GM19035 (cell line): ENCODE data around the gene ZNF607.
"Not testable (repeated sequence)": the region's sequence is repeated elsewhere in the genome, so short reads cannot be mapped to it uniquely, and the experiment has no call there.

ENCODE experiments used
- ATAC-seq: cut with Tn5 transposase; IDR thresholded peaks from one replicate; pipeline ENCODE4 v1.9.1; 2021; ENCODE audit not compliant: unreplicated experiment

The ZNF607 gene

GRCh38 chr19:37719111-37719926 lies at the start of gene ZNF607:
Gene ZNF607, minus strand, starts transcription at chr19:37719761. Its CDS starts 8,143 bp downstream, at chr19:37711618.
- ATAC-seq, result peak; percentile 87

GRCh38 chr19:37763488-37763887 lies 43.9 kb upstream of the ZNF607 start:
- no peak for ATAC-seq

GRCh38 chr19:37757683-37758082 lies 38.1 kb upstream of the ZNF607 start:
- ATAC-seq, result not testable (repeated sequence)

- ATAC-seq, result no peak
These were observed 18.8 kb upstream of the ZNF607 start for GRCh38 chr19:37738371-37738770.

- ATAC-seq, result no peak
These were observed 5.6 kb upstream of the ZNF607 start for GRCh38 chr19:37725181-37725580.

- ATAC-seq, result no peak
These were observed 335 bp upstream of the ZNF607 start for GRCh38 chr19:37719927-37720265.

- ATAC-seq, result no peak
These were observed 1.3 kb downstream of the ZNF607 start for GRCh38 chr19:37718304-37718703.

GRCh38 chr19:37716140-37716539 lies 3.4 kb downstream of the ZNF607 start:
- ATAC-seq, result no peak

GRCh38 chr19:37706052-37706605 lies 13.4 kb downstream of the ZNF607 start:
- no peak for ATAC-seq

GRCh38 chr19:37699057-37699456 lies 20.5 kb downstream of the ZNF607 start:
- ATAC-seq, result no peak

GRCh38 chr19:37698216-37698615 lies 21.3 kb downstream of the ZNF607 start:
- ATAC-seq, result no peak

GRCh38 chr19:37695144-37695899 lies 24.2 kb downstream of the ZNF607 start:
- ATAC-seq, result no peak

- no peak for ATAC-seq
These were observed 26.5 kb downstream of the ZNF607 start for GRCh38 chr19:37692956-37693620.

- ATAC-seq, result no peak
These were observed 27.6 kb downstream of the ZNF607 start for GRCh38 chr19:37691881-37692504.

- ATAC-seq, result no peak
These were observed 36.0 kb downstream of the ZNF607 start for GRCh38 chr19:37683520-37683919.

GRCh38 chr19:37669450-37669914 lies 50.1 kb downstream of the ZNF607 start:
- ATAC-seq, result no peak

- not testable (repeated sequence) for ATAC-seq
These were observed 62.4 kb downstream of the ZNF607 start for GRCh38 chr19:37657157-37657556.

- ATAC-seq, result peak; percentile 51
These were observed 63.7 kb downstream of the ZNF607 start for GRCh38 chr19:37655689-37656371.

- peak; percentile 62 for ATAC-seq
These were observed 64.3 kb downstream of the ZNF607 start, which contains the start of gene ZFP30 for GRCh38 chr19:37655301-37655688. Gene ZFP30, minus strand, starts transcription at chr19:37655465. Its CDS starts 7,643 bp downstream, at chr19:37647822.

GRCh38 chr19:37654629-37655300 lies 64.8 kb downstream of the ZNF607 start:
- ATAC-seq, result peak; percentile 42
